Thoracic aorta (tissue), 2 donors: Measurements from ENCODE around the gene HLA-DRB5. TPM values are rescaled to one million over a fixed set of nuclear protein-coding genes. Genes with fewer than 3 reads are reported as not detected.
"Not testable (repeated sequence)": the region's sequence is repeated elsewhere in the genome, so short reads cannot be mapped to it uniquely, and the experiment has no call there.

Experiments used
- ATAC-seq: fragments of 150-250 bp; one replicate; pipeline ENCODE4 v1.8.0; 2017; ENCODE audit warnings: low read depth; ENCODE audit not compliant: insufficient number of reproducible peaks, low FRiP score
- DNase-seq: peaks from one replicate; pipeline ENCODE4 v3.0.0-alpha.2; 2020; ENCODE audit warnings: low spot score
- H3K27ac ChIP-seq, 2 donors: fragments of 200-600 bp; sonication (generic); 1 replicate in 1 of 2; 2 replicates in 1 of 2; pipeline ENCODE4 v1.5.1; 2016; ENCODE audit warnings: mild to moderate bottlenecking in 2 of 2, moderate library complexity in 2 of 2
- H3K27me3 ChIP-seq: fragments of 200-600 bp; sonication (generic); replicated peaks from 2 replicates; pipeline ENCODE4 v1.6.0; 2016; ENCODE audit warnings: mild to moderate bottlenecking; ENCODE audit not compliant: insufficient read depth
- H3K36me3 ChIP-seq: fragments of 200-600 bp; sonication (generic); one replicate; pipeline ENCODE4 v1.5.1; 2016
- H3K4me1 ChIP-seq, 2 donors: fragments of 200-600 bp; sonication (generic); 1 replicate in 1 of 2; 2 replicates in 1 of 2; pipeline versions ENCODE4 v1.5.1 to v1.6.0; 2016; ENCODE audit warnings: low read depth in 2 of 2, mild to moderate bottlenecking in 1 of 2; ENCODE audit not compliant: control insufficient read depth in 1 of 2
- H3K4me3 ChIP-seq: fragments of 200-600 bp; sonication (generic); 2 replicates; pipeline ENCODE4 v1.5.1; 2016; ENCODE audit warnings: mild to moderate bottlenecking
- H3K9me3 ChIP-seq: fragments of 200-600 bp; sonication (generic); 2 replicates; pipeline ENCODE4 v1.5.1; 2016
- total RNA-seq, 2 donors: library from RNA; depleted of rRNA; stranded (reverse); fragments of >200 nt; gene quantifications; one replicate each; pipeline versions ENCODE4 v1.1.0 to v1.2.3, GENCODE V29; 2016
- TF ChIP-seq, protein P1 (sequence below): fragments of 200-600 bp; sonication (generic); IDR thresholded peaks from one replicate; pipeline ENCODE4 v1.5.1; 2019; ENCODE audit warnings: antibody characterized with exemption

HLA-DRB5 gene
- total RNA-seq, 2 donors from 2014 or later = 3.4 TPM; not detected in 1

DNA sequence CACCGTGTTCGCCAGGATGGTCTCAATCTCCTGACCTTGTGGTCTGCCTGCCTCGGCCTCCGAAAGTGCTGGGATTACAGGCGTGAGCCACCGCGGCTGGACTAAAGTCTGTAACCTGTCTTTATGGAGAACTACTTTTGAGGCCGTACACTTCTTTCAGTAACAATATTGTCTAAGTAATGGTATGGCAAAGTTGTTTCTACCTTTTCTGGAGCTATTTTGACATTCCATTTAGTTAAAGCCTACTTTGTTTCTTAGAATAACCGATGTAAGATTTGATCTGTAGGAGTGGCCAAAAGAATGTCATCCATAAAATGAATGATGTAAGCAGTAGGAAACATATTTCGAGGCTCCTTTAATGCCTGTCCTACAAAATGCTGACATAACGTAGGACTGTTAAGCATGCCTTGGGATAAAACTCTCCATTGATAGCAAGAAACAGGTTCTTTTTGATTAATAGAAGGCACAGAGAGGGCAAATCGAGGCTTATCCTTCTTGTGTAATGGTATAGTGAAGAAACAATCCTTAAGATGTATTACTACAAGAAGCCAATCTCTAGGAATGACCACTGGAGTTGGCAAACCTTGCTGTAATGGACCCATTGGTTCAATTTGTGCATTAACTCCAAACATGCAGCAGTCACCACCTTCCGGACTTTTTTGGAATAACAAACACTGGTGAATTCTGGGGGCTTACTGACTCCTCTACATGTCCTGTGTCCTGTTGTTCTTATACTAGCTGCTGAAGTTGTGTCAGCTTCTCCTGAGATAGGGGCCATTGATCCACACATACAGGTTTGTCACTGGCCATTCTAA is 54.5 kb downstream of the HLA-DRB5 start:
- no peak overlapping the region for H3K27ac ChIP-seq
- no peaks in the 10 kb centered on the region for H3K9me3 ChIP-seq
- no peaks in the 10 kb centered on the region for H3K4me1 ChIP-seq
- TF ChIP-seq, protein P1, sequence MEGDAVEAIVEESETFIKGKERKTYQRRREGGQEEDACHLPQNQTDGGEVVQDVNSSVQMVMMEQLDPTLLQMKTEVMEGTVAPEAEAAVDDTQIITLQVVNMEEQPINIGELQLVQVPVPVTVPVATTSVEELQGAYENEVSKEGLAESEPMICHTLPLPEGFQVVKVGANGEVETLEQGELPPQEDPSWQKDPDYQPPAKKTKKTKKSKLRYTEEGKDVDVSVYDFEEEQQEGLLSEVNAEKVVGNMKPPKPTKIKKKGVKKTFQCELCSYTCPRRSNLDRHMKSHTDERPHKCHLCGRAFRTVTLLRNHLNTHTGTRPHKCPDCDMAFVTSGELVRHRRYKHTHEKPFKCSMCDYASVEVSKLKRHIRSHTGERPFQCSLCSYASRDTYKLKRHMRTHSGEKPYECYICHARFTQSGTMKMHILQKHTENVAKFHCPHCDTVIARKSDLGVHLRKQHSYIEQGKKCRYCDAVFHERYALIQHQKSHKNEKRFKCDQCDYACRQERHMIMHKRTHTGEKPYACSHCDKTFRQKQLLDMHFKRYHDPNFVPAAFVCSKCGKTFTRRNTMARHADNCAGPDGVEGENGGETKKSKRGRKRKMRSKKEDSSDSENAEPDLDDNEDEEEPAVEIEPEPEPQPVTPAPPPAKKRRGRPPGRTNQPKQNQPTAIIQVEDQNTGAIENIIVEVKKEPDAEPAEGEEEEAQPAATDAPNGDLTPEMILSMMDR = no peak
- no peak for ATAC-seq
- no peak for DNase-seq
- no peaks in the 10 kb centered on the region for H3K27me3 ChIP-seq
- no peak overlapping the region for H3K4me3 ChIP-seq
- no peaks in the 10 kb centered on the region for H3K36me3 ChIP-seq

DNA sequence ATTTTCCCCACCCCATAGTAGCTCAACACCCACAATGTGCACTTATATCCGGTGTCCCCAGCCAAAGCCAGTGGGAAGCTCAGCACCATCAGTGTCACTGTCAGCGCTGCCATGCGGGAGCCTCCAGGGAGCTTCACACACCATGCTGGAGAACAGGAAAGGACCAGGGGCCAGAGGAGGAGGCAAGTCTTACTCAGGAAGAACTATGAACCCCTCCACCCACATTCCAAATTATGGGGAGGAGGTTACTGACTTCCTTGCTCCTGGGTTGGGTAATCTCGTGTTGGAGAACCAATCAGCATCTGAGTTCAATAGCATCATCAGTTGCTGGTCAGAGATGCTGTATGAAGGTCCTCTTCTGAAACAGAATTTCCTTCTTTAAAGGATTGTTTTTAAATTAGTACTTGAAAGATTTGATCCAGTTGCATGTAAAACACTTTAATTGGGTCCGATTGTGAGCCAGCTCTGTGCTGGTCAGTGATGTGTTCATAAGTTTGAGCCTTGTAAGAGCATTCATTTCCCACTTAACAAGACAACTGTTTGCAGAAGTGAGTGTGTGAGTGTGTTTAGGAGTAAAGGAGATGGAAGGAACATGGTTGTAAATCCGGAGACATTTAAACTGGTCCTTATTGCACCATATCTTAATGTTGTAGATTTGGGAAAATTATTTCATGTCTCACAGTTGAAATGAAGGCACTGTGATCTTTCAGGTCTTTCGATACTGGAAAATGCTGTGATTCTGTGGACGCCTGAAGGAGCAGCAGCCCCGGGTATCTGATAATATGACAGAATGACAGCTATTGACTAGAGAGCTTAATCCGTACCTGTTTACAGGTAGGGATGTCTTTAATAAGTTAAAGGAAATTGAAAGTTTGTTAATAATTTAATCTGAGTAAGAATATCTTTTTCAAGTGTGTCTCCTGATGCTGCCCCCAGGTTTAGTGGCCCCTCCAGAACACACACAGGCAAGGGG is 56.4 kb downstream of the HLA-DRB5 start:
- H3K4me1 ChIP-seq, H3K27me3 ChIP-seq, H3K9me3 ChIP-seq, H3K36me3 ChIP-seq, DNase-seq, H3K27ac ChIP-seq, H3K4me3 ChIP-seq: not testable (repeated sequence)
- peak; percentile 57 for ATAC-seq

DNA sequence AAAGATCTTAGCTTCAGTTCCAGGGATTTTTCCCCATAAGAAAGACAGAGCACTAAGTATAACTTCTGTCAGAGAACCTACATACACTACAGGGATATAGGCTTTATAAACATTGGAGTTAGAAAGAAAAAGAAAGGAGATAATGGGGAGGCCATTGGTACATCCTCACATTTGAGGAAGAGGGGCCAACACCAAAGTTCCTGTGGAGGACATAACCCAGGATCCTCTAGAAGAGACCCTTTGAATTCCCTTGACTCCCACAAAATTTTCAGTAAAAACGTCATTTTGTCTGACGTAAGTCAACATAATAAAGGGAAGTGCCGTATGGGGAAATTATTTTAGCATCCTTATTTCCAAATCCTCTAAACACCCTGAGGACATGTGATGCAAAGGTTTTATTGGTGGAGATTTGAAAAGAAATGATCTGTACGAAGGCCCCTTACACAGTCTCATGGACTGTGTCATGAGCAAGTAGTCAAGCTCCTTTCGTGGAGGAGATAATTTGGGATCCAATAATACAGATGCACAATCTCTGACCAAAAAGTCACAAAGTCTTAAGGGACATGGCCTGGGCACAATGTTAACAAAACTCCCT is 57.2 kb downstream of the HLA-DRB5 start:
- H3K27ac ChIP-seq = no peak overlapping the region
- TF ChIP-seq, protein P1 = no peak
- ATAC-seq (peak; percentile 30), DNase-seq (no peak)
- H3K27me3 ChIP-seq = no peaks in the 10 kb centered on the region
- H3K4me1 ChIP-seq = no peaks in the 10 kb centered on the region
- H3K36me3 ChIP-seq = no peaks in the 10 kb centered on the region
- H3K4me3 ChIP-seq = no peak overlapping the region
- no peaks in the 10 kb centered on the region for H3K9me3 ChIP-seq

DNA sequence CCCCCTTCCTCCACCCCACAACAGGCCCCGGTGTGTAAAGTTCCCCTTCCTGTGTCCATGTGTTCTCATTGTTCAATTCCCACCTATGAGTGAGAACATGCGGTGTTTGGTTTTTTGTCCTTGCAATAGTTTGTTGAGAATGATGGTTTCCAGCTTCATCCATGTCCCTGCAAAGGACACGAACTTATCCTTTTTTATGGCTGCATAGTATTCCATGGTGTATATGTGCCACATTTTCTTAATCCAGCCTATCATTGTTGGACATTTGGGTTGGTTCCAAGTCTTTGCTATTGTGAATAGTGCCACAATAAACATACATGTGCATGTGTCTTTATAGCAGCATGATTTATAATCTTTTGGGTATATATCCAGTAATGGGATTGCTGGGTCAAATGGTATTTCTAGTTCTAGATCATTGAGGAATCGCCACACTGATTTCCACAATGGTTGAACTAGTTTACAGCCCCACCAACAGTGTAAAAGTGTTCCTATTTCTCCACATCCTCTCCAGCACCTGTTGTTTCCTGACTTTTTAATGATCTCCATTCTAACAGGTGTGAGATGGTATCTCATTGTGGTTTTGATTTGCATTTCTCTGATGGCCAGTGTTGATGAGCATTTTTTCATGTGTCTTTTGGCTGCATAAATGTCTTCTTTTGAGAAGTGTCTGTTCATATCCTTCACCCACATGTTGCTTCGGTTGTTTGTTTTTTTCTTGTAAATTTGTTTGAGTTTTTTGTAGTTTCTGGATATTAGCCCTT is 62.2 kb downstream of the HLA-DRB5 start:
- ATAC-seq, H3K27me3 ChIP-seq, H3K9me3 ChIP-seq, H3K4me3 ChIP-seq, H3K4me1 ChIP-seq, DNase-seq, H3K36me3 ChIP-seq, H3K27ac ChIP-seq: not testable (repeated sequence)

Other genes starting within 250 kb of the HLA-DRB5 start
- not detected for gene TSBP1, start 158.4 kb downstream of the HLA-DRB5 start, total RNA-seq
- not detected for gene BTNL2, start 123.1 kb downstream of the HLA-DRB5 start, total RNA-seq
- 100 to 1,000 TPM; 244 to 342 TPM for gene HLA-DRA, start 90.4 kb downstream of the HLA-DRB5 start, total RNA-seq
- 10 to 100 TPM; 50.0 to 80.3 TPM for gene HLA-DRB1, start 59.6 kb upstream of the HLA-DRB5 start, total RNA-seq
- 10 to 100 TPM in 1 of 2 donors, 1 to 10 TPM in 1; 4.5 to 24.4 TPM for gene HLA-DQA1, start 107.1 kb upstream of the HLA-DRB5 start, total RNA-seq
- 10 to 100 TPM in 1 of 2 donors, 1 to 10 TPM in 1; 2.0 to 11.1 TPM for gene HLA-DQB1, start 136.4 kb upstream of the HLA-DRB5 start, total RNA-seq
- 1 to 10 TPM in 1 of 2 donors, under 1 TPM in 1; 0.85 to 1.4 TPM for gene HLA-DQA2, start 211.1 kb upstream of the HLA-DRB5 start, total RNA-seq
- 1 to 10 TPM in 1 of 2 donors, not detected in 1; 2.4 TPM for gene HLA-DQB2, start 233.2 kb upstream of the HLA-DRB5 start, total RNA-seq